ENCODE data around the gene KCNAB1.
A peak's percentile ranks its signal among the peaks of the same experiment; 100 is the strongest.

GRCh38 chr3:156382458-156383346 is 262.3 kb downstream of the KCNAB1 start:
- peak; percentile 85 for TF ChIP-seq CTCF (conservative IDR thresholded peaks at IDR 0.05; ENCODE audit: low read length)
- TF ChIP-seq EZH2phosphoT487 (IDR thresholded peaks at IDR 0.05; ENCODE audit: borderline replicate concordance), result no peak

All from Loucy (cell line).